Hematopoietic multipotent progenitor cell treated with erythropoietin and hydrocortisone succinate and interleukin-3 and kit ligand, for 8 days (in vitro differentiated cells): ENCODE measurements around the gene THSD7A.

Experiments
- DNase-seq: peaks from one replicate; pipeline ENCODE4 v3.0.0-alpha.2; 2015

THSD7A gene

GRCh38 chr7:11620406-11621253 lies 211.4 kb downstream of the THSD7A start:
- DNase-seq: no peak

GRCh38 chr7:11616466-11616865 lies 215.5 kb downstream of the THSD7A start:
- no peak for DNase-seq

GRCh38 chr7:11615174-11615573 lies 216.8 kb downstream of the THSD7A start:
- no peak for DNase-seq

DNA sequence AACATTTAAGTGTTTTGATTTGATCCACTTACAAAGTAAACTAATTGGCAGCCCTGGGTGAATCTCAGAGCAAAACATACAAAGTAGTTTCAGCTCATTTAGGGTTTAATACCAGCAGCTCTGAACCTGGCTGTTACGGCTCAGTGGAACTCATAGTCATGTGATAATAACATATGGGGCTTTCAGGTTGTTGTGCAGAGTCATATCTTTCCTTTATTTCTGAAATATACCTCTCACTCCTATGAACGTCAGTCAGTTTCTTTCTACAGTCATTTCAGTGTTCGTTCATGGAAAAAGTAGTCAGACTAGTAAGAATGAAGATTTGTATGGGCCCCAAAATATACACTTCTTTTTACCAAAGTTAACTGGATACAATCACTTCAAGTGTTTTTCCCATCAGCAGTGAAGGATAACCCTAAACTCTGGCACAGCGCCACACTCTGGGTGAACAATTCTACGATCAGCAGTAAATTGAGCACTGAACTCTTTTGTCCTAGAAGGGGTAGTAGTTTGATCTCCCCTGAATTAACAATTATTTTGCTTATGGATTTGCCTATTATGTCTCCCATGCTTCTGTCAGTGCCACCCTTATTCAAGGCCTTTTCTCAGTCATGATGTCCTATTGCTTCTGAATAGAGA lies 218.6 kb downstream of the THSD7A start:
- no peak for DNase-seq

DNA sequence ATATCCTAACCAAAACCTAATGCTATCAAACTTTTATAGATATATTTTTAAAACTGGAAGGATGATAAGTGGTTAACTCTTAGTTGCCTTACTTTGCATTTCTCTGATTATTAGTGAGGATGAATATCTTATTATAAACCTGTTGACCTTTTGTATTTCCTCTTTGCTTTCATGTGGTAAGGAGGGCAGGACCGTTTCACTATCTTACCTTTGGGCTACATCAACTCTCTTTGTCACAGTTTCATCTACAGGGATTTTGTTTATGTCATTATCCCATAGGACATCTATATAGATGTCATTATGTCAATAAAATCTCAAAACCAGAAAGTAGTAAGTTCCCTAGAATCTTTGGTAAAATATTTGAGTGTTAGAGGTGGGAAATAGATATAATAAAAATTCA lies 219.3 kb downstream of the THSD7A start:
- DNase-seq: no peak

DNA sequence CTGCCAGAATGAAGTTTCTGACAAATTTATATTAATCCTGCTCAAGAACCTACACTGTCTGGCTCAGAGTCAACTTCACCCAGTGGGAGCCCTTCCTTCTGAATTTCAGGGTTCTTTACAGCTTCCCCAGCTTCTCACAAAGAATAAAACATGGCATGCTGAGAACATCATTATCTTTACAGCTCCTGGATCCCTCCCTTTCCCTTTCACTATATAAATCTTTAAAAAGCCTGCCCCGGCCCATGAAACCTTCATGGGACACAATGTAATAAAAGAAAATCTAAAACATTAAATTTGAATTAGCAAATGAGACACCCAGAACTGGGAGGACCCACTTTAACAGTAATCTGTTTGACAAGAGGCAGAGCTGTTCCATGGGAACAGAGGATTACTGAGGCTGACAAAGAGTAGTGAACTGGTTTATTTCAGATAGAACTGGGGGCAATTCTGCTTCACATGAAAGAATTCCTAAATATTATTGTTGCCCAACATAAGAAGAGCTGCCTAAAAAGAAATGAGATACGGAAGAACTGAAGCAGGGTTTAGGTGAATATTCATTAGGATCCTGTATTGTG lies 222.8 kb downstream of the THSD7A start:
- no peak for DNase-seq

DNA sequence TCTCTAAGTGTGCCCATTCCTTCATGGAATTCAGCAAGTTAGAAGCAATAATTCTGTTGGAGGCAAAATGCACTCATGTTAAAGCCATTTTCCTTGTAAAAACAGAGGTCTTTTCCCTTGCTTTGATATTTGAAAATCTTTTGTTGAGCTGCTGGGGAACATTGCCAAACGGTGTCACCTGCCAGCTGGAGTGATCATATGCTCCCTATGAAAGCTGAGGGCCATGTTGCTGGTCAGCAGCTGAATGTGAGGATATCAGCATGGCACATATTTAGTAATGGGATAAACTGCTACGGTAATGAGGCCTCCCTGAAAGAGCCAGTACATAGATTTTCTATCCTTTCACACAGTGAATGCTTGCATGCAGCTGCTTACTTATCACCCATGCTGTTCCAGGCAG lies 224.3 kb downstream of the THSD7A start:
- no peak for DNase-seq

DNA sequence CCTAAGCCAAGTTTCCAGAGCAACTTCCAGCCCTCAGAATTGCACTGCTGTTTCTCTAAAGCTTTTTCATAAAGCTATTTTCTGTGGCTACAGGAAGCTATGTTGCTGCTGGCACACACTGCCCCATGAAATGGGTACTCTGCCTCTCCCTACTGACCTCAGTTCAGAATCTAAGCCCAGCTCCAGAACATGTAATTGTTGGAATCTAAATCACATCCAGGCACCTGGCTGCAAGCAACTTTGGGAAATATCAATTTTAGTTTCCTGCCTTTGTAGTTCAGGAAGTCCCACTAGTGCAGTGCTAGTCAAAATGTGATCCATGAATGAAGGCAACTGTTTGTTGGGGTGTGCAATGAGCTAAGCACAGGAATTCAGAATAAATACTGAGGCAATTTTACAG lies 226.2 kb downstream of the THSD7A start:
- no peak for DNase-seq

DNA sequence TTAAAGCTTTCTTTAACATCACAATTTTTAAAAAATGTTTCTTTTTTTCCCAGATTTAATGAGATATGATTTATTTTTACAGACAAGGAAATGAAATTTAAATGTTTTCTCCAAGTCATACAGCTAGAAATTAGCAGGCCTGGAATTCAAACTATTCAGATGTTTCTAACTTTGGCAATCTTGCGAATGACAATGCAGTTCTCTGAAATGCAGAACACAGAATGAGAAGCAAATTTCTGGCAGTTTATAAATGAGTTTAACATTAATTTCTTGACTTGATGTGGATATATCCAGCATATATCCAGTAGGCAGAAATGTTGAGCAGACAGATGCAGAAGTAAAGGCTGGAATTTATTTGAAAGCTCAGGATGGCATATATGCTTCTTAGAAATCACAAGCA lies 227.5 kb downstream of the THSD7A start:
- DNase-seq: no peak

DNA sequence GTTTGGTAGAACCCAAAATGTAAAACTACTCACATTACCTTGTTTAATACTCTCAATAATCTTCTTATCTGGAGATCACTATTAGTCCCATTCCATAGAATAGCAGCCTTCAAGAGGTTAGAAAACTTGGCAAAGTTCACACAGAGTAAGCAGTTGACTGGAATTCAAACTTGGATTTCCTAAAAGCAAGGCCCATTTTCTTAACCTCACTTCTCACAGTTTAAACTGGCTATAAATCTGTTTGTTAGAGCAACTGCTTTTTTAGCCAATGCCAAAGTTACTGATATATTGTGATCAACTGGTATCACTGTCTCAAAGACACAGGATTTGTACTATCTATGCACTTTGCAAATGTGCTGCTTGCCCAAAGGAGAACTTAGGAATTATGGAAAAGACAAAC lies 230.2 kb downstream of the THSD7A start:
- DNase-seq: no peak

DNA sequence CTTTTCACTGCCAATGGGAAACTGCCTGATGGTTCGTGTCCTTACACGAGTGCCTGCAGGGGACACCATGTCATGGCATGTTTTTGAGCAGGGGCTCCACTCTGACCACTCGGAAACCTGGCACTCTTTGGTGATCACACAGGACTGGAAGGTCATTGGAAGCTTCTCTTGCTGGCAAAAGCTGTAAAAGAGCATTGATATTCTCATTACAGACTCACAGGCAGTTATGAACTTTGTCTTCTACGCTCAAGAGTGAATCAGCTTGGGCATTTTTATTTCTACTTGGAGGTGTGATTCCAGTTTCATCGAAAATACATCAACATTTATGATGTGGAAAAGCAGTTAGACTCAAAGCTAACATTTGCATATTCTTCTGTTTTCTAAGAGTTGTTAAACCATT lies 238.7 kb downstream of the THSD7A start:
- DNase-seq: no peak

DNA sequence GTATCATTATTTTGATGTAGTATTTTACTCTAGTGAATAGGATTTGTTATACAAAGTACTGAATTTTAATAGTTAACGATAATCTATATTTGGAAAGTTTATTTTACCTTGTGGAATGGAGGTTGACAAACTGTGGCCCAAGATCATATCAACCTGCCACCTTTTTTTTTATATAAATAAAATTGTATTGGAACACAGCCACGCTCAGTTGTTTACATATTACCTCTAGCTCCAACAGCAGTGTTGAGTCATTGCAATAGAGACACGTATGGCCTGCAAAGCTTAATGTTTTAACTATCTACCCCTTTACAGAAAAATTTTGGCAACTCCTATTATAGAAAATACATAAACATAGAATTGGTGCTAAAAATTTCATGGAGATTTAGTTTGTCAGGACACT lies 239.3 kb downstream of the THSD7A start:
- DNase-seq: no peak

- DNase-seq: no peak
Measured at GRCh38 chr7:11591943-11592342, 240.1 kb downstream of the THSD7A start.

- DNase-seq: no peak
Measured at GRCh38 chr7:11591055-11591633, 240.9 kb downstream of the THSD7A start.

GRCh38 chr7:11589251-11589650 lies 242.7 kb downstream of the THSD7A start:
- no peak for DNase-seq

GRCh38 chr7:11587814-11588213 lies 244.2 kb downstream of the THSD7A start:
- DNase-seq: no peak

DNA sequence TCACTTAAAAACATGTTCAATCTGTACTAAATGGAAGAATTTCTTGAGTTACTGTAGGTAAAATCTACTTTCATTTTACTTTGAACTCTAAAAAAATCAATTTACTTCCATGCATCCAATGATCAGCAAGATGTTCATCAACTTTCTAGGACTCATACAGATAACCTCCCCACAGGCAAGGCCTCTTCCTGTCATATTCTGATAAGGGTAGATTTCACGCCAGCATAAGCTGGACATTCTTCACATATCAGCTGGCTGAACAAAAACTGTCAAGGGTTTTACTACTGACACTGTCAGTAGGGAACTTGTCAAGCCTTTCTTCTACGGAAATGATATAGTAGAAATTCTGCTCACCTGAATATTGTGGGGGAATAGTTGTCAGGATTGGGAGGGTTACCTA lies 244.9 kb downstream of the THSD7A start:
- DNase-seq: no peak

- no peak for DNase-seq
Measured at GRCh38 chr7:11584406-11585031, 247.5 kb downstream of the THSD7A start.

DNA sequence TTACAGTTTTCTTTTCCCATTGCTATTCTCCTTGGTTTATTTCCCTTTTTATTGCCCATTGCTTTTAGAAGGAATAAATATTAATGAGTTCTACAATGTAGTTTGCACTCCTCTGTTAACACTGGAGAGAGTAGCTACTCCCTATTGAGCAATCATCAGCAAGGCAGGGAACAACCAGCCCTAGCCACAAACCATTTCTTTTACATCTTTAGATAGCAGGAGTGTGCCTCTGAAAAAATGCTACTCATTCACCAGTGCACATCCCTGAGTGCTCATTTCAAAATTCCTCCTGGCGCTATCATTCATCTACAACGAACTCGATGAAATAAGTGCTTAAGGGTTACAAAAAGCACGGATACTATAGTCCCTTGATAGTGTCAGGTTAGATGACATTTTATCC lies 252.9 kb downstream of the THSD7A start:
- no peak for DNase-seq

GRCh38 chr7:11576310-11576709 lies 255.7 kb downstream of the THSD7A start:
- DNase-seq: no peak

DNA sequence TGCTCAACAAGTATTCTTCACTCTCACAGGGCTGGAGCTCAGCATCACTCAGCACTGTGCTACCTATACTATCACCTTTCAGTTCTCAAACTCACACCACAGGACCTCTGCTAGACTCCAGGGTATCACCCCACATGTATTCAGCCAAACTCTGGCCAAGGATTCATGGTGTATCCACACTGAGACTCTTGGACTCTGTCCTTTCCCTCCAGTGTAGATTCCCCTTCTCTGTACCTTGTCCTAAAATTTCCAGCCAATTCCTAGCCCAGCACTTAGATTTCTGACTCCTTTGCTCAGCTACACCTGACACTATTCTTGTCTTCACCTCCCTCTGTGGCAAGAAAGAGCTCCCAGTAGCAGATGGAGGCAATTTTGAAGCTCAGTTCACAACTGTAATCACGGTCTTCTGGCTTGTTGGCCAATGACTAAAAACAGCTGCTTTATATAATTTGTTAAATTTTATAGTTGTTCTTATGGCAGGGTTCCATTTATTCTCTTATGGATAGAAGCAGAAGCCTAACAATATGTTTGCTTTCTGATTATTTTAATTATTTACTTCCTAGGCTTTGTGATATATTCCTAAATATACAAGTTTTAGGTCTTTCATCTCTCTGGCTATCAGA lies 258.8 kb downstream of the THSD7A start:
- DNase-seq: no peak

- DNase-seq: no peak
Measured at GRCh38 chr7:11570922-11571550, 261.0 kb downstream of the THSD7A start.
